Measurements from ENCODE around the gene ZNF423. TPM values are rescaled to one million over a fixed set of nuclear protein-coding genes. Genes with fewer than 3 reads are reported as not detected.

The ZNF423 gene
- total and polyA plus RNA-seq, 9 of the 15 experiments (the other 6 are each of a cell fraction or from before 2014, with no cell fraction given), result not detected

- TF ChIP-seq NR0B1 (IDR thresholded peaks at IDR 0.05; ENCODE audit: partially characterized antibody) (no peak), ARNT (IDR thresholded peaks at IDR 0.05) (no peak), GATAD2B (IDR thresholded peaks at IDR 0.05; ENCODE audit: borderline replicate concordance) (no peak)
These were observed 342.9 kb downstream of the ZNF423 start (continued) for GRCh38 chr16:49513040-49513439.

- Histone ChIP-seq H3K27me3 (ENCODE audit: control insufficient read depth in 2 of 2, insufficient read depth in 2 of 2, low read length in 2 of 2) (peaks cover 0 to 41% of the 10 kb centered on the region in 2 experiments; a peak in 2 of 5 replicates), H3K9me1 (ENCODE audit: control insufficient read depth, insufficient read depth, low read length) (no peaks in the 10 kb centered on the region), H3K4me3 (no peak overlapping the region)
- no peak for TF ChIP-seq E4F1 (CRISPR knock-in tag; IDR thresholded peaks at IDR 0.05; ENCODE audit: borderline replicate concordance)
- TF ChIP-seq PHTF2 (CRISPR knock-in tag; IDR thresholded peaks at IDR 0.05), result no peak
- no peak for TF ChIP-seq ZNF583 (CRISPR knock-in tag; IDR thresholded peaks at IDR 0.05)
- TF ChIP-seq ZNF77 (CRISPR knock-in tag; IDR thresholded peaks at IDR 0.05), result no peak
- TF ChIP-seq ATF1 (CRISPR knock-in tag; IDR thresholded peaks at IDR 0.05), result no peak
- TF ChIP-seq ATF1 (tag; IDR thresholded peaks at IDR 0.05), result no peak
- TF ChIP-seq FOXM1 (IDR thresholded peaks at IDR 0.05; ENCODE audit: low read depth), result no peak
- TF ChIP-seq FOXM1 (CRISPR knock-in tag; IDR thresholded peaks at IDR 0.05; ENCODE audit: low read depth), result no peak
- no peak for TF ChIP-seq ARID4B (CRISPR knock-in tag; IDR thresholded peaks at IDR 0.05)
These were observed 345.1 kb downstream of the ZNF423 start for GRCh38 chr16:49510654-49511305.

More at GRCh38 chr16:49510654-49511305, 345.1 kb downstream of the ZNF423 start:
- intact Hi-C loops (cut with micrococcal nuclease) (no loop called here), in situ Hi-C loops (cut with MboI) (no loop called here)
- BruUV-seq (replicated peaks), result no TSS peak
- Histone ChIP-seq H4K20me1 (replicated peaks; ENCODE audit: control insufficient read depth, insufficient read depth, low read length) (peaks cover 5% of the 10 kb centered on the region), H3K4me1 (replicated peaks in 1 of 2; ENCODE audit: control insufficient read depth in 2 of 2, insufficient read depth in 2 of 2, low read length in 2 of 2) (no peaks in the 10 kb centered on the region), H3K4me2 (ENCODE audit: insufficient read depth, low read length) (no peak overlapping the region), H2AFZ (ENCODE audit: low read depth, low read length) (no peak overlapping the region), H3K9me3 (replicated peaks; ENCODE audit: control insufficient read depth, insufficient read depth, low read depth, low read length) (no peaks in the 10 kb centered on the region), H3K79me2 (ENCODE audit: control insufficient read depth, insufficient read depth, low read length) (no peaks in the 10 kb centered on the region), H3K36me3 (ENCODE audit: control insufficient read depth, insufficient read depth, low read length) (no peaks in the 10 kb centered on the region), H3K27ac (ENCODE audit: extremely low read depth, low read depth, low read length) (no peak overlapping the region), H3K9ac (ENCODE audit: insufficient read depth in 1 of 2, low read depth in 2 of 2, low read length in 2 of 2) (no peak overlapping the region)
- no peak for DNase-seq (ENCODE audit: extremely low read depth in 1 of 4, low spot score in 3 of 4)
- WGBS (ENCODE audit: insufficient coverage, low coverage, missing lambda C conversion rate), result 0% methylated on average over 22 of the region's 25 CpGs
- CTCF ChIA-PET (ENCODE audit: low intra/inter-chr PET ratio), result no interaction called here
- ATAC-seq, result no peak
- FAIRE-seq, result no peak
- POLR2A ChIA-PET, result no interaction called here
